Peyer's patch (tissue), 4 donors: ENCODE data around the gene CLEC18B.

Experiments used
- CTCF ChIP-seq, 6 experiments: fragments of 450-650 bp in 4 of 6; fragments of 200-600 bp in 2 of 6; sonication (generic) in 1 of 6; IDR thresholded peaks; one replicate each; pipeline ENCODE4 v1.5.1; 2017 to 2019; ENCODE audit warnings: antibody characterized with exemption in 6 of 6, mild to moderate bottlenecking in 3 of 6, moderate library complexity in 1 of 6
- POLR2A ChIP-seq, 2 donors: fragments of 450-650 bp; IDR thresholded peaks; one replicate each; pipeline ENCODE4 v1.5.1; 2017; ENCODE audit warnings: antibody characterized with exemption in 2 of 2, mild to moderate bottlenecking in 2 of 2, moderate library complexity in 2 of 2

- TF ChIP-seq CTCF (IDR thresholded peaks at IDR 0.05) (no peak), POLR2A (IDR thresholded peaks at IDR 0.05) (no peak)
Observed at GRCh38 chr16:74372953-74373846, 48.1 kb downstream of the CLEC18B start.
